Cardiac fibroblast (primary cell): ENCODE measurements around the gene CDHR5.

Source experiments
- DNase-seq, 2 donors: peaks; one replicate each; pipeline versions ENCODE4 v3.0.0 to v3.0.0-alpha.2; 2010; ENCODE audit warnings: low read depth in 2 of 2
- H3K4me3 ChIP-seq, 2 donors: replicated peaks in 1 of 2; 1 replicate in 1 of 2; 2 replicates in 1 of 2; pipeline ENCODE4 v1.5.1; 2011; ENCODE audit warnings: low read depth in 2 of 2, low read length in 2 of 2, mild to moderate bottlenecking in 2 of 2, moderate library complexity in 1 of 2
- CTCF ChIP-seq: IDR thresholded peaks from one replicate; pipeline ENCODE4 v1.5.1; 2011; ENCODE audit warnings: low read depth, mild to moderate bottlenecking, low read length, inconsistent platforms

The CDHR5 gene

GRCh38 chr11:613369-613968 lies 11.3 kb downstream of the CDHR5 start:
- H3K4me3 ChIP-seq = no peak overlapping the region
- no peak for TF ChIP-seq CTCF
- peak; percentile 34 to 57 for DNase-seq

- H3K4me3 ChIP-seq = no peak overlapping the region
- TF ChIP-seq CTCF = no peak
- no peak for DNase-seq
Observed at GRCh38 chr11:612961-613300, 11.8 kb downstream of the CDHR5 start.

- TF ChIP-seq CTCF = peak; percentile 39
- peak; percentile 22 to 27 for DNase-seq
- no peak overlapping the region for H3K4me3 ChIP-seq
Observed at GRCh38 chr11:612201-612960, 12.4 kb downstream of the CDHR5 start.

- no peak overlapping the region for H3K4me3 ChIP-seq
- TF ChIP-seq CTCF = no peak
- DNase-seq = no peak
Observed at GRCh38 chr11:611001-611996, 13.5 kb downstream of the CDHR5 start.

- TF ChIP-seq CTCF = no peak
- no peak for DNase-seq
- H3K4me3 ChIP-seq = no peak overlapping the region
Observed at GRCh38 chr11:610146-610801, 14.5 kb downstream of the CDHR5 start.

- no peak for DNase-seq
- TF ChIP-seq CTCF = no peak
- H3K4me3 ChIP-seq = no peak overlapping the region
Observed at GRCh38 chr11:609341-609811, 15.4 kb downstream of the CDHR5 start.
